Measurements from ENCODE around the gene ALX4.

Gene ALX4

DNA sequence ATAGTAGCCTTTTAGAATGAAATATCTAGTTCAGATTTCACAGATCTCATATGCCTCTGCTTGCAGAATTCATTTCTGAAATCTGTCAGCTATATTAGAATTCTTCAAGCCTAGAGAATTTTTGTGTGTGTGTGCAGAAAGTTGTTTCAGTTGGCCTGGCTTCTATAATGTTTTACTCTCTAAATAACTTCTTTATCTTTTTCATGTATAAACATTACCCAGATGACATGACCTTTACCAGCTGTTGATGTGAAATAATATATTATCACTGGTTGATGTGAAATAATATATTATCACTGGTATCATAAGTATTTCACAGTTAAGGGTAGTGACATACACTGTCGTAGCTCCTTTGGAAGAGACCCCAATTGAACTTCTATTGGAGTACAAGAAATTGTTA is 72.8 kb downstream of the ALX4 start:
- no peak for DNase-seq

DNA sequence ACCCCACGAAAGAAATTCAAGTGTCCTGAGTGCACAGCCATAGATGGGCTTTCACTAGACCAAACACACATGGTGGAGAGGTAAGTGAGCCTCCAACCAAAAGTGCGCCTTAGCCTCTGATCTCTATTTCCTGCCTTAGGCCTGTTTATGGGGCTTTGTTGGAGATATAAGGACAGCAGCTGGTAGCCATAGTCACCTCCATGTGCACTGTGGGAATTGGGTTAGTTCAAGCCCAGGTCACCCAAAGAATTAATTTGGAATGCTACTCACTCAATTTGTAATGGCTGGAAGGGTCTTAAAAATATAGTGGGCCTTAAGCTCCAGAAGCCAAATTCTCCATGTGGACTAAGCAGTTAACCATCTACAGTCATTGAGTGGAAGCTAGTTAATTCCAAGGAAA is 73.6 kb downstream of the ALX4 start:
- DNase-seq = no peak

DNA sequence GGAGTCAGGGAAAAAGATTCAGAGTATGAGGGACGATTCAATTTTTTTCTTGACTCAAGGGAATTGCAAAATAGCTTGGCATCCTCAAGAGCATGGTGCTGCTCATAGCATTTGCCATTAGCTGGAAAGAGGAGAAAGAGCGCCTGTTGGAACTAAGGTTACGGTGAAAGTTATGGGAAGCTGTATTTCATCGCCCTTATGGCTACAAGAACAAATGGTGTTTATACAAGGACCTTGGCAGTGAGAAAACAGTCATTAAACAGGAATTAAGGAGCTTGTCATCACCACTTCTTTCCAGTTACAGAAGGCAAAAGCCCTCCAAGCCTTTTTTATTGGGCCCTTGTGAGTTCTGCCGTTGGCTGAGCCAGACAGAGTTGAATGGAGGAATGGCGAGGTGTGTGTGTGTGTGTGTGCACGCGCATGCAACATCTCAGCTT is 74.2 kb downstream of the ALX4 start:
- no peak for DNase-seq

DNA sequence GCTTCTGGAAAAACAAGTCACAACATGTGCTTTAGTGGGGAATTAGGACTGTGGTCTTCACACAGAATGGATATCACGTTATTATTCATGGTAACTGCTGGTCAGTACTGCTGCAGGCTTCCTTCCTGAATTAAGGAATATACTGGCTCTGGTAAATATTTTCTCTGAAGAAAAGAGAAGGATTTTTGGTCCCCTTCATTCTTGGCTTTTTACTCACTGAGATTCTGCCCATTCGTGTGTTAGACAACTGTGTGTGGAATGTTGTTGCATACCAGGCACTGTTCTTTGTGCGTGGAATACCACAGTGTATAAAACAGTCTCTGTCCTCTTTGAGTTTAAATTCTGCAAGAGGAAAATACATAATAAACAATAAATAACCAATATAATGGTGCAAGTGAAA is 80.3 kb downstream of the ALX4 start:
- DNase-seq = no peak

DNA sequence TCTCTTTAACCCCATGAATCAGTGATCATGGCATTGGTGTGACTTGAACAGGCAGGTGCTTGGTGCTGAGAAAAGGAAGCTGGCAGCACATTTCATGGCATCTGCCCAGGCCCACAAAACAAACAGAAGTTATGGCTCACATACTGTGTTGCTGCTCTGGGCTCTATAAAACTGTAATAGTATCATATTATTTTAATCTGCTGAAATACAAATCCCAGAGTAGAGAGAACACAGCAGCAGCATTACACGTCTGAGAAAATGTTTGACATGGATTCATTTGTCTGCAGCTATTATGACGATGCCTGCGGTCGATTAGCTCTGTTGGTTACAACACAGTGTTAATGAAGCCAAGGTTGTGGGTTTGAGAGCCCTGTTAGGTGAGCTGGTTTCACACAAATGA is 80.8 kb downstream of the ALX4 start:
- DNase-seq = no peak

DNA sequence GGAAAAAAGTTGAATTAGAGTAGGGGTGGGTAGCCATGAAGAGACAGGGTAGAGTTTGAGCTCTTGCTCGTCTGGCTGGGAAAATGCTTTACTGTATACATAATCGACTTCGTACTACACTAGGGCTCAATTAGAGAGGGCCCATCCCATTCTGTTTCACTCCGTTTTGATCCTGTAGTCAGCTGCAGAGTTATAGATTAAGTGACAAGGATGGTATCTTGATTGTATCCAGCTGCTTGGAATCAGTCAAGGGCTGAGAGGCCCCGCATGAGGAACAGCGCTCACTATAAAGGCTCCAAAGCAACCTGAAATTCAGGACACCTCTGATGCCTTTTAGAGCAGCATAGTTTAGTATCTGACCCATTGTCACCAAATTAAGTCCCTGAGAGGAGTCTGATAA is 81.6 kb downstream of the ALX4 start:
- DNase-seq = no peak

DNA sequence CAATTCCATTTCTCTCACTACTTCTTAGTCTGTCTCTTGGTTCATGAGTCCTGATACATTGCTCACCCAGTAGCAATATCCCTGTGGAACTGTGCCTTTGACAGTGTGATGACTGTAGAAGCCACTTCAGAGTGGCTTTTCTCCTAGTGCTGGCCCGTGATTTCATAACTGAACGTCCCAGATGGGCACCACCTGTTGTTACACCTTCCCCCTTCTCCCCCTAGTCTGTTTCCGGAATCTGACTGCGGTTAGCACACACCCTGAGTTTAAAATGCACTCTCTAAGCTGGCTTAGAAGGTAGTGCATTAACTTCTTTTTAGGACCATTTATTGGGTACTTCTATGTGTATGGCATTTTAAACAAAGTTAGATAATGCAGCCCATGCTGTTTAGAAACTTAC is 83.0 kb downstream of the ALX4 start:
- no peak for DNase-seq

DNA sequence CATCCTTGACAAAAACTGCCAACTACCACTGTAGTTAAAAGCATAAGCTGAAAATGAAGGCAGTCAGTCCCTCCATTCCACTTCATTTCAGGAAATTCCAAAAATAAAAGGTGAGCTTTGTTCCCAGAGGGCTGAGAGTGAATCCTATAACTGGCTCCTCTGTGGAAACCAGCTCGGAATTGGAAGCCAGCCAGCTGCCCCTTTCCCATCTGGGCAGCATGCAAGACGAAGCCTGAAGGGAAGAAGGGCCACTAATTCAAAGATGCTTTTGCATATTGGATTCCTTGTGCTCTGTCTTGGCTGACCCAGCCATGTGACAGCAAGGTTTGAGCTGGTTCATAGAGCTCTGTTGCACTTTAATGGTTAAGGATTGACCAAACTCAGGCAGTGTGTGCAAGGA is 83.4 kb downstream of the ALX4 start:
- no peak for DNase-seq

DNA sequence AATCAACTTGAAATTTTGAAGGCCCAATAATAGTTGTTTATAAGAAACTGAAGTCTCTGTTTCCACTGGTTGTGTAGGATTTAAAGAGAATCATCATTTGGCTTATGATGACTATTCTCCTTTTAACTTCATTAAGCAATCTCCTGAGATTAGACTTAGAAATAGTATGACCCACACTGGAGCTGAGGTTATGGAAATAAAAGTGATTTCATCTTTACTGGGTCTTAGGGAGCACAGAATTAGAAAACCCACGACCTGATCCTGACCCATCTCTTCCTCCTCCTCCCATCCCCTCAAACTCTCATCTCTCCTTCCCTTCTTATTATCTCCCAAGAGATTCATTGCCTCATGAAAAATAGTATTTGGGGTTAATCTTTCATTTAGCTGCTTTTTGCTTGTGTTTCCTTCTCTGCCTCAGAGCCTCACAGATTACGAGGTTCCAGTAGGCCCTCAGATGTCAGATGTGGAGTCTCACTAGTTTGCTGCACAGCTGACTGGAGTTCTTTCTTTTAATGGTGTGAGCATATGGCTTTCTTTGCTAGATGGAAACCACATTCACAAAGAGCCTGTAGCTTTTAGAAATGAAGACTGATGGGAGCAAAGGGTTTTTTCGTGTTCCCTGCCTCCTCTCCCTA is 85.0 kb downstream of the ALX4 start:
- DNase-seq = no peak

DNA sequence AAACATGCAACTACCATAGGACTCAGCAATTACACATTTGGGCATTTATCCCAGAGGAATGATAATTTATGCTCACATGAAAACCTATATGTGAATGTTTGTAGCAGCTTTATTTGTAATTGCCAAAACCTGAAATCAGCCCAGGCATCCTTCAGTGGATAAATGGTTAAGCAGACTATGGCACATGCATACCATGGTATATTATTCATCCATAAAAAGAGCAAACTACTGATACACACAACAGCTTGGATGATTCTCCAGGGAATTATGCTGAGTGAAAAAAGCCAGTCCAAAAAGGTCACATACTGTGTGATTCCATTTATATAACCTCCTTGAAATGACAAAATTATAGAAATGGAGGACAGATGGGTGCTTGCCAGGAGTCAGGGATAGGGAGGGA is 86.7 kb downstream of the ALX4 start:
- no peak for DNase-seq

DNA sequence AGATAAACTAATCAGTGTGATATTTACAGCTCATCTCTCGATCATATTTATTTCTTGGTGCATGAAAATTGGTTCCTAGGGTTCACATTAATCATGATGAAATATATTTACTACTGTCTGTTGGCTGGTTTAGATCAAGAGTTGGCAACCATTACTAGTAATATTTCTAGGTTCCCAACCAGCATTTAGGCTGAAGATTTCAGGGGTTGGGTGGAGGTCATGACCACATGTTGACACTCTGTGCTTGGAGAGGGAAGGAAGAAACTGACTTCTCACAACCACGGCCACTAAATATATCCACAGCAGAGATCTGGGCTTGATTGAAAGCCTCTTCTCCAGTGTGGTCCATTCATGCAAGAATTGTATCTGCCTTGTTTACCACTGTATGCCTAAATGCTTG is 87.9 kb downstream of the ALX4 start:
- DNase-seq = no peak

DNA sequence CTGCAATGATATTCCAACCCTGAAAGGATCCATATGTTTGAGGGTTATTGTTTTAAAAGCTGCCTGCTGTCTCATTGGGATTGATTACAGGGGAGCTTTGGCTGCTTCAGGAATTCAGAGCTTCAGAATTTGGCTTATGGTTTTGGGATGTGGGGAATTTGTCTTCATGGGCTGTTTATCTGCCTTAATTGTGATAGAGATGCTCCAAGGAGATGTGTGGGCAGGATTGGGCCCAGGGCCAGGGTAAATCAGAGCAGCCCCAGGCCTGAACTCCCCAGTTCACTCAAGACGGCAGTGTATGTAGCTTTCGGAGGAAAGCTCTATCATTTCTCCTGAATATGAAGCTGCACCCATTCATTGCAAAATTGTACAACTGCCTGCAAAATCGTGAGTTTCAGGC is 88.5 kb downstream of the ALX4 start:
- DNase-seq = no peak

DNA sequence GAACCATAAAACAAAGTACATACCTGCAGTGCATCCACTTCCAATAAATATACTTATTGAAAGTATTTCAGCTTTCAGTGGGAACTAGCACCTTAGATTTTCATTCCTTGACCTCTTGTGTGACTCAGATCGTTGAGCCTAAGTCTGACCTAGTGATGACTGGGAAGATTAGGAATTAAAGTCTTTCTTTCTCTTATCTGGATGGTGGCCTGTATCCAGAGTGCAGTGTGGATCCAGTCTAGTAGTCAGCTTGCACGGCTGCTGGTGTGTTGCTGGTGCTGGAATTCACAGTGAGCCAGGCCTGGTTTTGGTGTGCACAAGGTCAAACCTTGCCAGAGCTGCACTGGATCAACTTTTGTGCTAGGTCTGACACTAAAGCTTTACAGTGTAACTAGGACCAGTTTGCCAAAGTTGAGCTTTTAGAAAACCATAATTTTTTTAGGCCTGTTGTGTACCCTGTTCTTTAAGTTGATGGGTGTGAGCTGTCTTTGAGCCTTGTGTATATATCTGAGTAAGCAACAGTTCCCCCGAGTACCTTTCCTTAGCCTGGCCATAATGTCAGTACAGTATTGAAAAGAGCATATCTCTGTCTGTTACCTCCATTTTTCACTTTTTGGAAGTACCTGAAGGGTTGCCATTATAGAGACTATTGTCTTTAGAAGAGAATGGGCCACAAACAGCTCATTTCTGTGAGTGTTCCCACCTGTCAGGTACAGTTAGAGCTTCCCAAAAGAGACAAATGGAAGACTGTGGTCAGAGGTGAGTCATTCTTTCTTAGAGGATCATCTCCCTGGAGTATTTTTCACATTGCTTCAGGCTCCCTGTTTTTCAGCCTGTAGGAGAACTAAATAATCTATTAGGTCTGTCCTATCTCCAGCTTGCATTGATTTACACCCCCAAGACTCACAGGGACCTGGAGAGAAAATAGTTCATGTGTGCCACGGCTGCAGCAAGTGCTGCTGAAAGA is 89.8 kb downstream of the ALX4 start:
- DNase-seq = no peak

DNA sequence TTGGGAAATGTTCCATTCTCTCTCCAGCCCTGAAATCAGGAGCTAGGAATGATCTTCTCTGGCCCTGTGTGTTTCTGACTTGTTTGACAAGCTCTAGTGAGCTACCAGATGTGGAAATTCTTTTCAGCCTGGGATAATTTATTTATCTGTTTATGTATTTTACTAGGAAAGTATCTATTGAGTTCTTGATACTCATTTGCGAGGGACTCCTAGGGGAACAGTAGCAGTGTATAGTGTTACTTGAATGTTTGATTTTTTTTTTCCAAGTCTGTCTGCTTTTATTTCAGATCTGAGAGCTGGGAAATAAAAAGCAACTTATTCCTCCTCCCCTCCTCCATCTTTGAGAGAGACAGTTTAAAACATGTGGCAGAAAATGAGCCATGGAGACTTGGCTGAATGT is 92.5 kb downstream of the ALX4 start:
- DNase-seq = no peak

DNA sequence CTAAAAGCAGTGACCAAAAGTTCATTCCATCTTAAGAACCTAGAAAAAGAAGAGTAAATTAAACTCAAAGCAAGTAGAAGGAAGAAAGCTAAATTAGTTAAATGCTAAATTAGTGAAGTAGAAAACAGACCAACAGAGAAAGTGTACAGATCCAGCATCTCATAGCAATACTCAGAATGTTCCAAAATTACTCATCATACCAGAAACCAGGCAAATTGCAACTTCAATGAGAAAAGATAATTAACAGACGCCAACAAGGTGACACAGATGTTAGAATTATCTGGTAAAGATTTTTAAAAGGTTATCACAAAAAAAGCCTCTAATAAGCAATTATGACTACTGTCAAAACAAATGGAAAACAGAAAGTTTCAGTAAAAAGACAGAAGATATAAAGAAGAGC is 96.8 kb downstream of the ALX4 start:
- DNase-seq = no peak

DNA sequence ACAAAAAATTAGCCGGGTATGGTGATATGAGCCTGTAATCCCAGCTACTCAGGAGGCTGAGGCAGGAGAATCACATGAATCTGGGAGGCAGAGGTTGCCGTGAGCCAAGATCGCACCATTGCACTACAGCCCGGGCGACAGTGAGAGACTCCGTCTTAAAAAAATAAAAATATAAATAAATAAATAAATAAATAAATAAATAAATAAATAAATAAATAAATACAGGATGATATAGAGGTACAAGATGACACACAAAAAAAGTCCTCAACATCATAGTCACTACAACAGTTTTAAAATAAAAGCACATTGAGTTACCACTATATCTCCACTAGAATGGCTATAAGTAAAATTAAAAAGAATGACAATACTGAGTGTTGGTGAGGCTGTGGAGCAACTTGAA is 97.8 kb downstream of the ALX4 start:
- no peak for DNase-seq
